NCI-H146 treated with DMSO at 0.1 percent for 48 hours (cell line): ENCODE measurements around the gene EFHD2.
"Not testable (repeated sequence)": the region's sequence is repeated elsewhere in the genome, so short reads cannot be mapped to it uniquely, and the experiment has no call there.

Experiments
- DNase-seq: peaks from one replicate; lab custom pipeline; 2025; ENCODE audit not compliant: unreplicated experiment; lab: John Stamatoyannopoulos, UW

Gene EFHD2

DNA sequence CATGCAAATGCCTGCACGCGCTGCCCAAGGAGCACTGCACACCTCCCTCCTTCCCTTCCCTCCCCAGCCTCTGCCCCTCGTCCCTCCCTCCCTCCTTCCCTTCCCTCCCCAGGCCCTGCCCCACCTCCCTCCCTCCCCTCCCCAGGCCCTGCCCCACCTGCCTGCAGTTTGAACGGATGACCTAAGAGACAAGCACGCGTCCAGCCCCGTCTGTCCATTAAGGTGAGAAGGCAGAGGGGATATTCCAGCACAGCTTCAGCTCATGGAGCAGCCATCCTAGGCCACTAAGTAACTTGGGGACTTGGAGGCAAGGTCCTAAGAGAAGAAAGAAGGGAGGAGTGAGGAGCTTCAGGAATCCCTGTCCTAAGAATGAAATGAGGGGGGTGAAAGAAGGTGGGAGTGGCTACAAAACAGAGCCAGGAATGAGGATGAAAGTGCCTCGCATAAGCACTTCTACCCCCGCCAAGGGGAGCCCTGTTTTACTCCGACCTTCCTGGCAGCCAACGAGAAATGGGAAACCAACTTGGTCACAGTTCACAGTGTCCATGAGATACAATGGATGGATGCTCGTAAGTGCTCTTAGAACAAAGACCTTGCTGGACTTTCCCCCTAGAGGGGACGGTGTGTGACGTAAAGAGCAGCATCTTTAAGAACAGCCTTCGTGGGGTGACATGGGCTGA is 21.3 kb upstream of the EFHD2 start:
- no peak for DNase-seq

DNA sequence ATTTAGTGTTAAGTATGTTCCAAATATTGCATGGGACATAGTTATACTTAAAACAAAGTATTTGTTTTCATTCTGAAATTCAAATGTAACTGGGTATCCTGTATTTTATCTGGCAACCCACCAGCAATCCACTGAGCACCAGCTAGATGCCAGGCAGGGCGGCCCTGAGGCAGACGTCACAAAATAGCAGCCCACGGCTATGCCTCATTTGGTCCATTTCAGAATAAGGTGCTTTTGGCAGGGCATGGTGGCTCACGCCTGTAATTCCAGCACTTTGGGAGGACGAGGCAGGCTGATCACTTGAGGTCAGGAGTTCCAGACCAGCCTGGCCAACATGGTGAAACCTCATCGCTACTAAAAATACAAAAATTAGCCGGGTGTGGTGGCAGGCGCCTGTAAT is 19.9 kb upstream of the EFHD2 start:
- DNase-seq = not testable (repeated sequence)

DNA sequence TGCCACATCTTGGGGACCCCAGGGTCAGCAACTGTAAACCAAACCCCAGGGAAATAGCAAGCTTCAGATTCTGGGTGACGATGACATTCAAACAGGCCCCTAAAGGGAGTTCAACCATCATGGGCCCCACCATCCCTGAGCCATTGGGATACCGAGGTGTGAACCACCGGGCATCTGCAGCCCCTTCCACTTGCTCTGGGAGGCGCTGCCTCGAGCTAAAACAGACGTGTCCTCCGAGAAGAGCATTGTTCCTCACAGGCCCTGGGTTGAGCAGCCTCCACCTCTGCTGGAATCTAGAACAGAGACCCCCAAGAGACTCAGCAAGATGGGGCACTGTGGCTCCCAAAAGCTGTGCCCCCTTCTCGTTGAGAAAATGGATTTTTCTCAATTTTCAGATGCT is 19.0 kb upstream of the EFHD2 start:
- DNase-seq = no peak

DNA sequence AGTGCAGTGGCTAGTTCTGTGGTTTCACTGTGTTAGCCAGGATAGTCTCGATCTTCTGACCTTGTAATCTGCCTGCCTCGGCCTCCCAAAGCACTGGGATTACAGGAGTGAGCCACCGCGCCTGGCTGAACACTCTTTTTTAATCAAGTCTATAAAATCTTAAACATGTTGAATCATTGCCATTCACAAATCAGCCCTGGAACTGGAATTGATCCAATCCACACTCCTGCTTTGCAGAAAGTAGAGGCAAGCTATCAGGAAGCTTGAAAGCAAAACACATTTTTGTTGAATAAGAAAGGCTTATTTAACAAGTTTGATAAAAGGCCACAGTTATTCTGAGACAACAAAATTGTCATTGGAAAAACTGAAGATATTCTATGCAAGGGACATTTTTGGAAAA is 18.3 kb upstream of the EFHD2 start:
- DNase-seq = no peak

DNA sequence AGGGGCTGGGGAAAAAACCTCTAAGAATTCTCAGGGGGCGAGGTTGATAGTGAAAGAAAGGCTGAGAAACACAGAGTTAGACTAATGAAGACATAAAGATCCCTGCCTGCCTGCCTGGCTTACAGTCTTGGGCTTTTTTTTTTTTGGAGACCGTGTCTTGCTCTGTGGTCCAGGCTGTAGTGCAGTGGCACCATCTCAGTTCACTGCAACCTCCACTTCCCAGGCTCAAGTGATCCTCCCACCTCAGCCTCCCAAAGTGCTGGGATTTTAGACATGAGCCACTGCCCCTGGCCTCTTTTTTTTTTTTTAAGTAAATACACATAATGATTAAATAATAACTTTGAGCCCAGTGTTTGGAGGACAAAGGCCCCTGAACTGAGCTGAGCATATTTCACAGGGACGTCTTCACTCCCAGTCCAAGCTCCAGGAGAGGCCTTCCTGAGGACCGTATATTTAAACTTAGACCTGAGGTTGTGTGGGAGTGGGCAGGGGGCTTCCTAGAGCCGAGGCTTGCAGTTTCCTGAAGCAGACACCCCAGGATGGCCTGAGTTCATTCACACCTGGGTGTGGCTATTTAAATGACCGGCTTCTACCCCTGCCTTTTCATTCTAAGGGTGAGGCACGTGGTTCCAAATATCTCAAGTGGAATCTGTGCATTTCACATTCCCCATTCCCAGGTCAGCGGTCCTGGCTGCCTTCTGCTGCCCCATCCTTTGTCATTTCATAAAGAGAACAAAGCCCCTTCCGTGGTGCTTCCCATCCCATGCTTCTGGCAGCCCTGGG is 16.0 kb upstream of the EFHD2 start:
- DNase-seq = no peak

DNA sequence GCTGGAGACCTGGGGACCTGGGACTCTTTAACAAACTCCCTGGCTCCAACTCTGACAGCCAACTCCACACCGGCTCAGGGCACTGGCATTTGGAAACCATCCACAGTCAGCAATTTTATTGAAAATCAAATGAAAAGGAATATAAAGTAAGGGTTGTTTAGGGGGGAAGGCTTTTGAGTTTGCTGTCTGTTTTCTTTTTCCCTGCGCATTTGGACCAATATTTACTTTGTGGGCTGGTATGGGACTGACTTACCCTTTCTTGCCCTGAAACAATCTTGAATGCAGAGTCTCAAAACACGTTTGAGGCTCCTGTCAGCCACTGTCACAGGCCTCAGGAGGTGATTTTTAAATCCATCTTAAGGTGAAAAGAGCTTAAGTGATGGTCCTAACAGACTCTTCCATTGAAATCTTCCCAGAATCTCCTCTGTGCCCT is 15.4 kb upstream of the EFHD2 start:
- DNase-seq = no peak

DNA sequence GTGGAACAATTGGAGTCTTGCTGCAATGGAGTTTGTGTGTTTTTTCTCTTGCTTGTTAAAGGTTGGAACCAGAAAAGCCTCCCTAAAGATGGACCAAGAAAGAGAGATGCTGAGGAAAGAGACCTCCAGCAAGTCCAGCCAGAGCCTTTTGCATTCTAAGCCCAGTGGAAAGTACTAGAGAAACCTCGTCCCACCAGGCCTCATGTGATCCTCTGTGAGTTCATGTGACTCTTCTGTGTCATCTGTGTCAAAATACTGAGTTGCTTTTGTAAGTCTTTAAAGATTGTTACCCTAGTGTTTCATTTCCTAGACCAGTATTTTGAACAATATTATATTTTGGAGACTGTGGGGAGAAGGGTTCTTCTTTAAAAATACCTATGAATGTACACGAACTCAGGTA is 12.5 kb upstream of the EFHD2 start:
- no peak for DNase-seq

DNA sequence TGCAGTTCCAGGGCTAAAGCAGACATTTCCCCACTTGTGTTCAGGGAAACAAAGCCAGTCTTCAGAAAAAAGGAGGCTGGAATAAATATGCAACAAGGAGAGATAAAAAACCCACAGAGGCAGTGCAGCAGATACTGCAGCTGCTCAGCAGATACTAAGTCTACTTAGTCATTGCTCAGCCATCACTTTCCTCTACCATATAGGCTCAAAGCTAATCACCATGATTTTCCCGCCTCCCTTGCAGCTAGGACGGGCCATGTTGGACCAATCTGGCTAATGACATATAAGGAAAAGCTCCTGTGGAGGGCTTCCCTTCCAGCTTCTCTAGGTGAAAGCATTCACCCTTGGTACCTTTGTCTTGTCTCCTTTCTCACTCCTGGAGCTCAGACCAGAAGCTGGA is 10.0 kb upstream of the EFHD2 start:
- no peak for DNase-seq

DNA sequence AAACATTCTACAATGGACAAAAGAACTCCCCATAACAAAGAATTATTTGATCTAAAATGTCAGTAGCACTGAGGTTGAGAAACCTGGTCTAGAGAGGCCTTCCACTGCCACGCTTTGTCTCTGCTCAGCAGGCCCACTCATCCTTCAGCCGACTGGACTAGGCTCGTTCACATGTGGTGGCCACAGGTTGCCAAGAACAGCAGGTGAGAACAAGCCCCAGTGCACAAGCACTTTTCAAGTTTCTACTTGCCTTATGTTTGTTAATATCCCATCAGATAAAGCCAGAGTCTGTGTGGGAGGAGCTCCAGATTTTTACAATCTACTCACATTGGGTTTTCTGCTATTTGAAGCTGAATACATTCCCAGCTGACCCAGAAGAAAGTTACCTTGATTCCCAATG is 9.1 kb upstream of the EFHD2 start:
- peak; percentile 82 for DNase-seq

DNA sequence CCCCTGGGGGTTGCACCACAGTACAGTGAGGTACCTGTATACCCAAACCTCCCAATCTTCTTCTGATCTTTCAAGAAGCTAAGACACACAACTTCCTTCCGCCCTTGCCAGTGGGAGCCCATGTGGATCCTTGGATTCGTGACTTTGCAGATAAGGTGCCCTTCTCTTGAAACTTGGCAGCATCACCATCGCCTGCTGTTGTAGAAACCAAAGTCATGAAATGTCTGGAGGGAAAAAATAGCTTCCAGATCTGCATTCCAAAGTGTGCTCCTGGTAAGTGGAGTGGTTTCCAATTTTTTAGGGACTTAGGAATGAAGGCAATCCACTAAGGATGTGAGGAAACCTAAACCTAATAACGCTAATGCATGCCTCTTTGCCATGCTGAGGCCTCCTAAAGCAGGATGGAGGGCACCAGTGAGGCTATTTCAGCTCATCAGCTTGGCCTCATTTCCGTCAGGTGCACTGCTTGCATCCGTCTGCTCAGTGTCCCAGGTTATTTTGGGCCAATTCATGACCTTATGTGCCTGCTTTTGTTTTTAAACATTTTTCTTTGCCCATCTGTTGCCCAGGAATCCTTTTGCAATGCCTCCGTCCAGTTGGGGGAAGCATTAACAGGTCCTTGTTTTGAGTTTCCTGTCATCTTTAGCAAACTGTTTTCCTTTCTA is 8.2 kb upstream of the EFHD2 start:
- DNase-seq = no peak

DNA sequence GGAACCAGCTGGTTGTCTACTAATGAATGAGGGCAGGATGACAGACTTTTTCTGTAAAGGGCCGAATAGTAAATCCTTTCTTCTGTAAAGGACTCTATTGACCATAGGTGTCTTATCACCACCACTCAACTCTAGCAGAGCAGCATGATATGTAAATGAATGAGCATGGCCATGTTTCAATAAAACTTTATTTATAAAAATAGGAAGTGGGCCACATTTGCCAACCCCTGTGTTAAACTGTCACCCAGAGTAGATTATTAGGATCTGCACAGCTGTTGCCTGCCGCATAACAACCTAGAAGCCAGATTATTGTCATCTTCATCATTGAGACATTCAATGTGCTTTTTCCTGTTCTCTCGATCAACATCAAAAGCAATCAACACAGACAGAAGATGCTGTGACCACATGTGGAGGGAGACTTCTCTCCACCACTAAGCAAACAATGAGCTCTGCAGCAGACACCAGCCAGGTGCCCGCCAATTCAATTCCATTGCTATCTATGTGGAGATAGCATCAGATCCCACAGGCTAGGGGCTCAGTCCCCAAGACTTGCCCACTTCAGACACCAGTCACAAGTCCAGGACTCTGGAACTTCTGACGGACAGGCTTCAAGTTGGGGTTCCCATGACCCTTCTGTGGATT is 6.8 kb upstream of the EFHD2 start:
- peak; percentile 10 for DNase-seq

DNA sequence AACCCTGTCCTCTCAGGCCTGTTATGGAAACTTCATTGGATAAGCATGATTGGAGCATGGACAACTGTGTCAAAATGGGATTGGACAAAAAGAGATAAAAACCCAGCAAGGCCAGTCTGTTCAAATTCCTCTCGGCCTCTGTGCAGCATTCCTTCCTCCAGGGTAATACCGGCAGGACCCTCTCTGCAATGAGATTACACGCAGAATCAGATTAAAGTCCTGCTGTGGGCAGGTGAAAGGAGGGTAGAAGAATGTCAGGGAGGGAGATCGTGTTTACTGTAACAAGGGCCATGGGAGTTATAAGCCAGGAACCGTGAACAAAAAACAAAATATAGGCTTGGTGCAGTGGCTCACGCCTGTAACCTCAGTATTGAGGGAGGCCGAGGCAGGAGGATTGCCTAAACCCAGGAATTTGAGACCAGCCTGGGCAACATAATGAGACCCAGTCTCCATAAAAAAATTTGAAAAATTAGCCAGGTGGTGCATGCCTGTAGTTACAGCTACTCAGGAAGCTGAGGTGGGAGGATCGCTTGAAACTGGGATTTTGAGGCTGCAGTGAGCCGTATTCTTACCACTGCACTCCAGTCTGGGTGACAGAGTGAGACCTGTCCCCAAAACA is 5.6 kb upstream of the EFHD2 start:
- DNase-seq = no peak

DNA sequence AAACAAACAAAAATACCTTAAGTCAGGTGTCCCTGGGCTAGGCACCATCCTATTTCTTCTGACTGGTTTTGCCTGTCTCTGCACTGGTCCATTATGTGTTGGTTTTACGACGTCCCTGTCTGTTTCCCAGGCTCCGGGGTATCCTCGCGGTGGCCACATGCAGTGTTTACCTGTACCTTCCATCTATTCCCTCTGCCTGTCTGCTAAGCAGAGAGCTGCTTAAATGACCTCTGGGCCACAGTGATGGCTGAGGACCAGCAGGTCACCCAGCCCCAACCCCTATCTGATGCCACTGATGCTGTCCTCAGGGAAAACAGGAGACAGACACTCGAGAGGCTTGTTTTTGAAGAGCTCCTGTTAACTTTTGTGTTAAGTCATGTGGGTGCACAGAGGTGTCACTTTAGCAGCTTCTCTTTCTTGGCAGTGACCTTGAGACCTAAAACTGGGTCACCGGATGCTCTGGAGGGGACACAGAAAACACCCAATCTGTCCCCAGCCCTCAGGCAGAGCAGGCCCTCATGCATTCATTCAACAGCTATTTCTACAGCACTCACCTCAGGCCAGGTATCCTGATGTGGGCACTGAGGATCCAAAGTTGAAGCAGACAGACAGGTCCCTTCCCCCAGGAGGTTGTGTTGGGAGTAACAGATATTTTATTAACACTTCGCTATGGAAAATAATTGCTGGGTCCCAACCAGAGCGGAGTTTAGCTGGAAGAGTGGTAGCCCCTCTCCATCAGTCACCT is 4.4 kb upstream of the EFHD2 start:
- DNase-seq = no peak

DNA sequence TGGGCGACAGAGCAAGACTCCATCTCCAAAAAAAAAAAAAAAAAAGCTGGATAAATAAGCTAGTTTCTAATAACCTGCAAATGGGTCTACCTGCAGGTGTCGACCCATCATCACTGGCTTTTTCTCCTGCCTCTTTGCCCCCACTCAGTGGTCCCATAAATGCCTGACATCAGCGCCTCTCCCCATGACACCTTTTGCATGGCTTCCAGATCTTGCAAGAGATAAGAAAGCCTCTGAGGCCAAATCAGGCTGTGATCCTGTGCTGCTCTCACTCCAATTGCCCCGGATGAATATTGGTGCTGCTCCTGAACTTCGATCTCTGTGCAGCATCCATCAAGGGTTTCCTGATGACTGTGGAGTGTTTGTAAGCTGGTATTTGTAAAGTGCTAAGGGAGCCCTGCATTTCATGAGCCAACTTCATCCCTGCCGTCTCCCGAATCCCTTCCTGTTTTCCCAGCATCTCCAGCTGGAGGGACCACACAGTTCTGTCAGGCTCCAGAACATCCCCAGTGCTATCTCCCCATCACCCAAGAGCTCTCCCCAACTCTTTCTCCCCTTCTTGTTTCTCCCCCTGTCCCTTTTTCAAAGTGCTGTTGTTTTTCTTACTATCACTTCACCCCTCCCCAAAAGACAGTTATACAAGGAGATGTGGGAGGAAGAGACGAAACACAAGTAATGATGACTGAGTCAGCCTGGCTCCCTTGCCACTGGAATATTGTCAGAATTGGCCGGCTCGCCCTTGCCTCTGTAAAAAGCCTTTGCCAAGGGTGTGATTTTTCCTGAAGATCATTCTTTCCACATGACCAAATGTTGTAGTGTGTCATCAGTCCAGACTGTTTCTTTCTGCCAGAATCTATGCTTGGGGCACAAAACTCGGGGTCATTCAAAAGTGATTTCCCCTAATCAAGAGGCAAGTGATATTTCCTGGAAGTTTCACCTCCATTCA is 2.8 kb upstream of the EFHD2 start:
- no peak for DNase-seq

DNA sequence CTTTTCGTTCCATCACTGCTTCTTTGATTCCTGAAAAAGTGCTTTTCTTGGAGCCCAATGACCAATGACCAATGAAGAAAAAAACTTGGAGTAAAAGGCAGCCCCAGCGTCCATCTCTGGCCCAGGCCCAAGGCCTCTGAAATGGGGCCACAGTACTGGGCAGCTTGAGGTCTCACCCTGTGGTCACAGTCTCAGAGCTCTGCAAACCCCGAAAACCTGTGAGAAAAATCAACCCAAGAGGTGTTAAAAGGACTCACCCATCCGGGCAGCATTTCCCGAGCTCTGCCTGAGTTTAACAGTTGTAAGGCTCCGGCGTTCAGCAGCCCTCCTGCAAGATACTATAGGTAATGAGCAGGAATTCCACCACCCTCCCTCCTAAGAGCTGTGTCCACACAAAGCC is 2.1 kb upstream of the EFHD2 start:
- no peak for DNase-seq

DNA sequence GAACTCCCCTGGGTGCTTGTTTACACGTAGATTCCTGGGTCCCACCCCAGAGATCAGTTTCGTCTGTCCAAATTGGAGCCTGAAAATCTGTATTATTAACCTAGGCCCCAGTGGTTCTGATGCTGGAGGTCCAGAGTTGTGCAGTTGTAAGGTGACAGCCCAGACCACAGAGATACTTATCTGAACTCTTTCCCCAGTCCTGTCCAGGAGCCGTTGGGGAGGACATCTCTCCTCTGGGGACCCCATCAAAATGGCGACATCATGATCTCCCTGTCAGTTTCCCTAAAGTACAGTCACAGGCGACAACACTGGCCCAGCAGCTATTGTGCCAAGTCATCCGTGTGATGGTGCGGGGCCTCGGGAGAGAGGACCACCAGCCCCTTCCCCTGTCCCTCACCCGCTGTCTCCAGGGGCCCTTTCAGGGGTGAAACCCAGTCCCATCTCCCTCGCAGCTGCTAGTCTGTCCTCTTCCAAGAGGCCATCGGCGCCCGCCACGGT is 749 bp upstream of the EFHD2 start:
- no peak for DNase-seq

DNA sequence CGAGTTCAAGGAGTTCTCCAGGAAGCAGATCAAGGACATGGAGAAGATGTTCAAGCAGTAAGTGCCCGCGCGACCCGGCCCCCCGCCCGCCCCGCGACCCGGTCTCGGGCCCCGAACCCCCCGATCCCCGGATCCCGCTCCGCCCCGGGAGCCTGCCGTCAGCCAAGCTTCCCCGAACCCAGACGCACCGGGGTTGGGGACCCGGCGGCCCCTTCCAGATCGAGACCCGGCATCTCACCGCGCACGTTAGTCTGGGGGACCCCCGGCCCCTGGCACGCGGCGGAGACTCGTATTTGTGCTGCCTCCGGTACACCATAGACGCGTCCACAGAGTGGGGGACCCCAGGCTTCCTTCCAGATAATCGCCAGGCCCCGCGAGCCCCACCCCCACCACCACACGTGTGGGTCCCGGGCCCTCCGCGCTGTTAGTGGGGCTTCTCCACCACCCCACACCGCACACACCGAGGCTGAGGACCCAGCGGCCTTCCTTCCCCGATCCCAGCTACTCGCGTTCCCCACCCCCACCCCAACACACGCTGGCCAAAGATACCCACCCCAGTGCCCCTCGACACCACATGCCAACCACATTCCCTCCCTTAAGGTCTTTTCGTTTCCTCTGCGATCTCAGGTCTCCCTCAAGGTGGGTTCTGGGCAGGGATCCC is 665 bp downstream of the EFHD2 start:
- no peak for DNase-seq

DNA sequence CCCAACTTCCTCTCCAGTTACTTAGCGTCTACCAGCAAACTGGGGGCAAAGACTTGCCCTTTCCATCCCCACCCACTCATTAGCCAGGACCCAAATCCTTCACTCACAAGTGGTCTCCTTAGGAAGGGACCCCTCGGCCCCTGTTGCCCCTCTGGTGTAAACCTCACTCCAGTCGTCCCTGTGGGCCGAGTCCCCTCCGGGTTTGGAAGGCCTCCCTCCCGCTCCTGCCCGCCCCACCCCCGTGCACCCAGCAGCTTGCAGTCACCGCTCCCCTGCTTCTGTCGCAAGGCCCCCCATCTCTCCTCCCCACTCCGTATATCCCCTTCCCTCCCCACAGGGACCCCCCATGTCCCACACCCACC is 1.2 kb downstream of the EFHD2 start:
- DNase-seq = no peak

DNA sequence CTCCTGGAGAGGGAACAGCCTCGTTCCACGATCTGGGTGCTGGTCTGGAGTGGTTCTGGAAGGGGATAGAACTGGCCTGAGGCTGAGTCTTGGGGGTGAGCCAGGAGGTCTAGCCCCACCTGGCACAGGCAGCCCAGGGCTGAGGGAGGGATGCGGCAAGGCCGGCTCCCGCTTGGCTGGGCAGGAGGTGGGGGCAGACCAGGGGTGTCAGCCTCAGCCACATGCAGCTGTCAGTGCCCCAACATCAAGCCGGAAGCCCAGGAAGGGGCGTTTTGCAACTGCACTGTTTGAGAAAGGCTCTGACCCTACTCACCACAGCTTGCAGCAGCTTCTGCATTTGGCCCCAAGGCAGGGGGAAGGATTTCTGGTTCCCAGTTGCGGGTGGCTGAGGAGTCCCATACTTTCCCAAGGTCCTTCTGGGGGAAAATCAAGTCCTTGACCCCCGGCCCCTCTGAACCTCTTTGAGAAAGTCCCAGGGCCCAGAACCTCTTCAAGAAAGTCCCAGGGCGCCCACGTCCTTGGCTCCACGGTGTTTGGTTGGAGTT is 2.0 kb downstream of the EFHD2 start:
- DNase-seq = no peak
